ENCODE measurements around the gene PKP1. TPM values are rescaled to one million over a fixed set of nuclear protein-coding genes. Genes with fewer than 3 reads are reported as not detected.
A peak's percentile ranks its signal among the peaks of the same experiment; 100 is the strongest.

The PKP1 gene
- total RNA-seq, 1 donor from 2014 or later = not detected

- H3K4me1 Mint-ChIP-seq = no peaks in the 10 kb centered on the region
- no peaks in the 10 kb centered on the region for H3K27me3 Mint-ChIP-seq (ENCODE audit: low read depth)
- no peak overlapping the region for H3K4me3 Mint-ChIP-seq
- no peak for DNase-seq (ENCODE audit: low read depth, low spot score)
- no peaks in the 10 kb centered on the region for H3K36me3 Mint-ChIP-seq (ENCODE audit: low read depth)
- TF ChIP-seq CTCF (conservative IDR thresholded peaks at IDR 0.05) = no peak
- H3K9me3 Mint-ChIP-seq = no peaks in the 10 kb centered on the region
- no peak overlapping the region for H3K27ac Mint-ChIP-seq (ENCODE audit: unreplicated experiment)
Observed at GRCh38 chr1:201360486-201360885, 77.2 kb downstream of the PKP1 start.

DNA sequence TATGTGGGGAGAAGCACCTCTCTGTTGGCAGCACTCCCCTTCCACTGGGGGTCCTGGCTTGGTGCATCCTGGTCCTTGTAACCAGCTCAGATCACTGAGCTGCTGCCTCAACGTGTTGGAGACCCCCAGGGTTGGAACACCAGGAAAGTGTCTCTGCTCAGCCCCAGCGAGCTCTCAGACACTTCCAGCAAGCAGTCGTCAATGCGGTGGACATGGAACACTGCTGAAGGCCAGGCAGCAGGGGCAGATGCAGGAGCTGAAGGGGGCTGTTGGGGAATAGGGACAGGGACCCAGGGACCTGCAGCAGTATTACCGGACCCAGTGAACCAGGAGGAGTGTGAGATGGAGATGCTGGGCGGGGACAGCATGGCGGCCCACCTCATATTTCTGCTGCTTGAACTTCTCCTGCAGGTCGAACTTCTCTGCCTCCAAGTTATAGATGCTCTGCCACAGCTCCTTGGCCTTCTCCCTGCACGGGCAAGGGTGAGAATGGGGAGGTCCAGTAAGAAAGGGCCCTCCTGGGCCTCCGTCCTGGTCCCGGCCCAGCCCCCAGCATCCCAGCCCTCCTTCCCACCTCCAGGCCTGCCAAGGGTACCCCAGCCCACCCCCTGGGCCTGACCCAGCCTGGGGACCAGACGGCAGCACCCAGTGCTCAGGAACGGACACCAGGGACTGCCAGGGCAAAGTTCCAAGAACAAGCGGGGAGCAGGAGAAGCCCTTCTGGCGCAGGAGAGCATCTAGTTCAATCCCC, 77.8 kb downstream of the PKP1 start:
- TF ChIP-seq CTCF (conservative IDR thresholded peaks at IDR 0.05) = no peak
- no peak for DNase-seq (ENCODE audit: low read depth, low spot score)
- H3K9me3 Mint-ChIP-seq = no peaks in the 10 kb centered on the region

GRCh38 chr1:201361652-201362504, 78.6 kb downstream of the PKP1 start:
- peak overlapping the region; percentile 75 for H3K27ac Mint-ChIP-seq (ENCODE audit: unreplicated experiment)
- no peak overlapping the region for H3K4me3 Mint-ChIP-seq
- no peaks in the 10 kb centered on the region for H3K36me3 Mint-ChIP-seq (ENCODE audit: low read depth)
- H3K9me3 Mint-ChIP-seq = no peaks in the 10 kb centered on the region
- H3K27me3 Mint-ChIP-seq (ENCODE audit: low read depth) = no peaks in the 10 kb centered on the region
- TF ChIP-seq CTCF (conservative IDR thresholded peaks at IDR 0.05) = peak; percentile 91
- peak; percentile 65 for DNase-seq (ENCODE audit: low read depth, low spot score)
- no peaks in the 10 kb centered on the region for H3K4me1 Mint-ChIP-seq

More for the DNA sequence above, 77.8 kb downstream of the PKP1 start:
- Mint-ChIP-seq H3K4me3 (no peak overlapping the region), H3K27me3 (ENCODE audit: low read depth) (no peaks in the 10 kb centered on the region), H3K27ac (ENCODE audit: unreplicated experiment) (no peak overlapping the region), H3K4me1 (no peaks in the 10 kb centered on the region), H3K36me3 (ENCODE audit: low read depth) (no peaks in the 10 kb centered on the region)

- no peaks in the 10 kb centered on the region for H3K9me3 Mint-ChIP-seq
- TF ChIP-seq CTCF (conservative IDR thresholded peaks at IDR 0.05) = no peak
- H3K27ac Mint-ChIP-seq (ENCODE audit: unreplicated experiment) = no peak overlapping the region
- no peaks in the 10 kb centered on the region for H3K4me1 Mint-ChIP-seq
- DNase-seq (ENCODE audit: low read depth, low spot score) = no peak
- H3K27me3 Mint-ChIP-seq (ENCODE audit: low read depth) = peaks cover 4% of the 10 kb centered on the region
- no peaks in the 10 kb centered on the region for H3K36me3 Mint-ChIP-seq (ENCODE audit: low read depth)
- H3K4me3 Mint-ChIP-seq = no peak overlapping the region
Observed at GRCh38 chr1:201362906-201363305, 79.6 kb downstream of the PKP1 start.

GRCh38 chr1:201363467-201363866, 80.2 kb downstream of the PKP1 start:
- Mint-ChIP-seq H3K36me3 (ENCODE audit: low read depth) (no peaks in the 10 kb centered on the region), H3K4me1 (no peaks in the 10 kb centered on the region), H3K27ac (ENCODE audit: unreplicated experiment) (no peak overlapping the region), H3K9me3 (no peaks in the 10 kb centered on the region), H3K27me3 (ENCODE audit: low read depth) (peaks cover 4% of the 10 kb centered on the region), H3K4me3 (no peak overlapping the region)
- TF ChIP-seq CTCF (conservative IDR thresholded peaks at IDR 0.05) = no peak
- DNase-seq (ENCODE audit: low read depth, low spot score) = no peak

Data from neural crest cell (in vitro differentiated cells).